Measurements from ENCODE around the gene GRK2. TPM values are rescaled to one million over a fixed set of nuclear protein-coding genes. Genes with fewer than 3 reads are reported as not detected.

Gene GRK2
- total RNA-seq, 2 donors from 2014 or later: 58.0 to 61.7 TPM

GRCh38 chr11:67307545-67308001 lies 41.3 kb downstream of the GRK2 start:
- peak; percentile 31 for DNase-seq
- no peak overlapping the region for H3K9ac ChIP-seq (ENCODE audit: extremely low read depth, low read length, poor library complexity, severe bottlenecking)
- peaks cover 3% of the 10 kb centered on the region for H3K4me1 Mint-ChIP-seq
- H3K4me3 ChIP-seq (ENCODE audit: low read length): no peak overlapping the region
- peaks cover 4% of the 10 kb centered on the region for H3K36me3 ChIP-seq (ENCODE audit: control insufficient read depth, insufficient read depth, low read length)
- 90 to 93% methylated on average over 8 to 12 of the region's 12 CpGs for WGBS, 2 experiments (ENCODE audit: insufficient coverage in 1 of 2, insufficient read length in 1 of 2)
- no peaks in the 10 kb centered on the region for H3K9me3 ChIP-seq (ENCODE audit: control insufficient read depth, low read length)
- H3K4me1 ChIP-seq (ENCODE audit: control insufficient read depth, insufficient read depth, low read length): no peaks in the 10 kb centered on the region
- peaks cover 2% of the 10 kb centered on the region for H3K27me3 Mint-ChIP-seq (ENCODE audit: insufficient read depth)
- H3K4me3 Mint-ChIP-seq: no peak overlapping the region
- TF ChIP-seq CTCF (conservative IDR thresholded peaks at IDR 0.05): no peak
- no peak overlapping the region for H3K27ac Mint-ChIP-seq
- H3K36me3 Mint-ChIP-seq (ENCODE audit: low read depth): peaks cover 14% of the 10 kb centered on the region
- no peak overlapping the region for H3K27ac ChIP-seq (ENCODE audit: low read depth, low read length)
- no peaks in the 10 kb centered on the region for H3K9me3 Mint-ChIP-seq
- H3K27me3 ChIP-seq (ENCODE audit: control insufficient read depth, insufficient read depth, low read length, poor library complexity, severe bottlenecking): no peaks in the 10 kb centered on the region

GRCh38 chr11:67308031-67308866 lies 42.0 kb downstream of the GRK2 start:
- Histone ChIP-seq H3K27me3 (ENCODE audit: control insufficient read depth, insufficient read depth, low read length, poor library complexity, severe bottlenecking) (no peaks in the 10 kb centered on the region), H3K36me3 (ENCODE audit: control insufficient read depth, insufficient read depth, low read length) (peaks cover 4% of the 10 kb centered on the region), H3K4me3 (ENCODE audit: low read length) (no peak overlapping the region), H3K9ac (ENCODE audit: extremely low read depth, low read length, poor library complexity, severe bottlenecking) (no peak overlapping the region), H3K9me3 (ENCODE audit: control insufficient read depth, low read length) (no peaks in the 10 kb centered on the region), H3K27ac (ENCODE audit: low read depth, low read length) (no peak overlapping the region), H3K4me1 (ENCODE audit: control insufficient read depth, insufficient read depth, low read length) (no peaks in the 10 kb centered on the region)
- Mint-ChIP-seq H3K4me3 (no peak overlapping the region), H3K27ac (no peak overlapping the region), H3K27me3 (ENCODE audit: insufficient read depth) (peaks cover 2% of the 10 kb centered on the region), H3K9me3 (no peaks in the 10 kb centered on the region), H3K4me1 (peaks cover 2% of the 10 kb centered on the region), H3K36me3 (ENCODE audit: low read depth) (peaks cover 14% of the 10 kb centered on the region)
- DNase-seq: peak; percentile 22
- no peak for TF ChIP-seq CTCF (conservative IDR thresholded peaks at IDR 0.05)
- 90 to 93% methylated on average over 16 to 20 of the region's 20 CpGs for WGBS, 2 experiments (ENCODE audit: insufficient coverage in 1 of 2, insufficient read length in 1 of 2)

- H3K36me3 ChIP-seq (ENCODE audit: control insufficient read depth, insufficient read depth, low read length): peaks cover 4% of the 10 kb centered on the region
- Mint-ChIP-seq H3K27me3 (ENCODE audit: insufficient read depth) (peaks cover 2% of the 10 kb centered on the region), H3K27ac (no peak overlapping the region), H3K9me3 (no peaks in the 10 kb centered on the region), H3K36me3 (ENCODE audit: low read depth) (peaks cover 14% of the 10 kb centered on the region), H3K4me3 (no peak overlapping the region), H3K4me1 (peaks cover 2% of the 10 kb centered on the region)
- no peak overlapping the region for H3K4me3 ChIP-seq (ENCODE audit: low read length)
- no peak for TF ChIP-seq CTCF (conservative IDR thresholded peaks at IDR 0.05)
- DNase-seq: peak; percentile 29
- no peaks in the 10 kb centered on the region for H3K9me3 ChIP-seq (ENCODE audit: control insufficient read depth, low read length)
- H3K9ac ChIP-seq (ENCODE audit: extremely low read depth, low read length, poor library complexity, severe bottlenecking): no peak overlapping the region
- no peak overlapping the region for H3K27ac ChIP-seq (ENCODE audit: low read depth, low read length)
- H3K27me3 ChIP-seq (ENCODE audit: control insufficient read depth, insufficient read depth, low read length, poor library complexity, severe bottlenecking): no peaks in the 10 kb centered on the region
- no peaks in the 10 kb centered on the region for H3K4me1 ChIP-seq (ENCODE audit: control insufficient read depth, insufficient read depth, low read length)
- WGBS, 2 experiments (ENCODE audit: insufficient coverage in 1 of 2, insufficient read length in 1 of 2): 92 to 98% methylated on average over 11 of the region's 11 CpGs
Observed at GRCh38 chr11:67309166-67309565, 42.9 kb downstream of the GRK2 start.
